ENCODE results near the gene SVEP1.
"Not testable (repeated sequence)": the region's sequence is repeated elsewhere in the genome, so short reads cannot be mapped to it uniquely, and the experiment has no call there.

Gene SVEP1

DNA sequence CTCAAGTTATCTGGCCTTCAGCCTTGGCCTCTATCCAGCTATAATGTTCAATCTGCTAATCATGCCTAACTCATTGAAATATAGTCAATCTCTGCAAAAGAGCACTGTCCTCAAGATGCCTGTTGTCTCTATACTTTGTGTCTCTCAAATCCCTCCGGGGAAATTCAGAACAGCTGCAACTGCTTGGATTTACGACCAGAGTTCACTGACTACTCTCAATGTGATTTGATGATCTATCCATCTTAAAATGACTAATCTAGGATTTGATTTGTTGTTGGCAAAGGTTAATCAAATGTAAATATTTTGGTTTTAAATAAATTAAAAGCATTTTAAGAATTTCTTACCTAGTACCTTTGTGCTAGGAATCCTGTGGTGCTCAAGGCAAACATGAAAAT is 40.9 kb downstream of the SVEP1 start:
- H3K27ac ChIP-seq (ENCODE audit: low read depth, low read length) = no peak overlapping the region
- H3K23ac ChIP-seq (ENCODE audit: low read length) = no peak overlapping the region
- H3K27me3 ChIP-seq (ENCODE audit: insufficient read depth, low read length, poor library complexity) = no peaks in the 10 kb centered on the region
- no peak overlapping the region for H2AK5ac ChIP-seq (ENCODE audit: low read length)
- no peak overlapping the region for H2BK120ac ChIP-seq (ENCODE audit: low read depth, low read length)
- no peak overlapping the region for H2BK5ac ChIP-seq (ENCODE audit: low read length)
- no peaks in the 10 kb centered on the region for H3K36me3 ChIP-seq (ENCODE audit: control insufficient read depth, insufficient read depth, low read length)
- H3K4me1 ChIP-seq (ENCODE audit: control insufficient read depth, low read depth, low read length) = peaks cover 3% of the 10 kb centered on the region
- no peak overlapping the region for H2BK15ac ChIP-seq (replicated peaks; ENCODE audit: low read depth)
- H3K9ac ChIP-seq (ENCODE audit: low read length) = no peak overlapping the region
- no peak overlapping the region for H4K5ac ChIP-seq (ENCODE audit: low read length)
- H3K4me3 ChIP-seq (ENCODE audit: low read length) = no peak overlapping the region
- H3K79me2 ChIP-seq (ENCODE audit: control insufficient read depth, insufficient read depth, low read length) = no peaks in the 10 kb centered on the region
- no peak overlapping the region for H3K4ac ChIP-seq (ENCODE audit: low read depth, low read length)
- H3K4me2 ChIP-seq (ENCODE audit: low read length) = no peak overlapping the region
- no peak overlapping the region for H3K56ac ChIP-seq (ENCODE audit: low read length)
- no peak overlapping the region for H3K18ac ChIP-seq (ENCODE audit: low read length)
- H4K8ac ChIP-seq (ENCODE audit: low read depth, low read length) = no peak overlapping the region
- no CpG with 5 or more reads among the region's 2 CpGs for WGBS (ENCODE audit: extremely low coverage, insufficient coverage, low lambda C conversion rate)
- DNase-seq = no peak
- no peaks in the 10 kb centered on the region for H3K79me1 ChIP-seq (ENCODE audit: low read length)

DNA sequence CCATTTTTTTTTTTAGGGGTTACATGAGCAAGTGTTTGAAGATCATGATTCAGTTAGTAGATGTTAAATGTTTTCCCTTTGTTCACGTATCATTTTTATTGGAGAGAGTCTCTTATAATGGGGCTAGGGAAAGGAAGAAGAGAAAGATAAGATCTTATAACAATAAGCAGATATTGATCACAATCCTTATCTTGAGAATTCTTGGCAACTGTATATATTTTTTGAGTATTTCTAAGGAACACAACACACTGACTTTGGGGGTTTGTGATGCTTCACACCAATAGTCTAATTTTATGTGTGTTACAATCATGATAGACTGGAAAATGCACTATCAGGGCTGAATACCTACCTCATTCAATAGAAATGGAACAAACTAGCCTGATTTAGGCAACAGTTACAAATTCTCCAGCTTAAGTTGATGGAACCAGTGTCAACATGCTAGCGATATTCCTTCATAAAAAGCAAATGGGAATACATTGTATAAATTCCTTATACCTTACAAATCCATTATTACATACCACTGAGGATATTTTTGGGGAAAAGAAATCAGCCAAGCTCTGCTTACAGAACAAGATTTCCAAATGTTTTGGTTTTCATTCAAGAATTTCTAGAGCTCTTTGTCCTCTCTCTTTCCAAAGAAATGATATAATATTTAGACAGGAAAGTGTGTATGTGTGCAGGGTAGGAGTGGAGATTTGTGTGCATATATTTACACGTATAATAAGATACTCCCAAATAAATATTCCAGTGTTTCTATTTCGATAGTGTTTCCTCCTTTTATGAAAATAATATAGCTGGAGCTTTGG is 41.5 kb downstream of the SVEP1 start:
- H3K27ac ChIP-seq (ENCODE audit: low read depth, low read length) = no peak overlapping the region
- no peak overlapping the region for H3K9ac ChIP-seq (ENCODE audit: low read length)
- DNase-seq = no peak
- H4K5ac ChIP-seq (ENCODE audit: low read length) = no peak overlapping the region
- no peak overlapping the region for H3K4me2 ChIP-seq (ENCODE audit: low read length)
- H2BK5ac ChIP-seq (ENCODE audit: low read length) = no peak overlapping the region
- no peak overlapping the region for H2BK15ac ChIP-seq (replicated peaks; ENCODE audit: low read depth)
- H3K79me2 ChIP-seq (ENCODE audit: control insufficient read depth, insufficient read depth, low read length) = no peaks in the 10 kb centered on the region
- no peak overlapping the region for H4K8ac ChIP-seq (ENCODE audit: low read depth, low read length)
- WGBS (ENCODE audit: extremely low coverage, insufficient coverage, low lambda C conversion rate) = no CpG with 5 or more reads among the region's 4 CpGs
- no peak overlapping the region for H2BK120ac ChIP-seq (ENCODE audit: low read depth, low read length)
- H3K56ac ChIP-seq (ENCODE audit: low read length) = no peak overlapping the region
- no peak overlapping the region for H3K4ac ChIP-seq (ENCODE audit: low read depth, low read length)
- H3K36me3 ChIP-seq (ENCODE audit: control insufficient read depth, insufficient read depth, low read length) = no peaks in the 10 kb centered on the region
- H3K23ac ChIP-seq (ENCODE audit: low read length) = no peak overlapping the region
- no peak overlapping the region for H3K4me3 ChIP-seq (ENCODE audit: low read length)
- H3K18ac ChIP-seq (ENCODE audit: low read length) = no peak overlapping the region
- no peaks in the 10 kb centered on the region for H3K27me3 ChIP-seq (ENCODE audit: insufficient read depth, low read length, poor library complexity)
- no peaks in the 10 kb centered on the region for H3K4me1 ChIP-seq (ENCODE audit: control insufficient read depth, low read depth, low read length)
- H3K79me1 ChIP-seq (ENCODE audit: low read length) = no peaks in the 10 kb centered on the region
- no peak overlapping the region for H2AK5ac ChIP-seq (ENCODE audit: low read length)

DNA sequence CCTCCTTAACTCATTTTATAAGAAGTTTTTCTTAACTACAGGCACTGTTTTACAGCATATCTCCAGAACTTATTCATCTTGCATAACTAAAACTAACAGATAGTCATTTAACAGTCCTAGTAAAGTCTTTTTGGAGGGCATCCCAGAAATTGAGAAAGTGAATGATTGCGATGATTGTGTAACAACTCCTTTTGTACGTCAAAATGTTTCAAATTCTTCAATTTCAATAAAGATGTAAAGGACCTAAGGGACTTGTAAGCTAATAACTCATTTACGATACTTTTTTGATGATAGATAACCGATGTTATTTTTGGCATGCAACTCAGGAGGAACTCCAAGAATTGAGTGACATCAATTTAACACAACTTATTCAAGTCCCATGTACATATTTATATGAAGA is 42.7 kb downstream of the SVEP1 start:
- Histone ChIP-seq H3K9ac (ENCODE audit: low read length) (no peak overlapping the region), H3K4me2 (ENCODE audit: low read length) (no peak overlapping the region), H3K23ac (ENCODE audit: low read length) (no peak overlapping the region), H2BK5ac (ENCODE audit: low read length) (no peak overlapping the region), H3K4me3 (ENCODE audit: low read length) (no peak overlapping the region), H3K4me1 (ENCODE audit: control insufficient read depth, low read depth, low read length) (no peaks in the 10 kb centered on the region), H4K5ac (ENCODE audit: low read length) (no peak overlapping the region), H3K27me3 (ENCODE audit: insufficient read depth, low read length, poor library complexity) (no peaks in the 10 kb centered on the region), H3K56ac (ENCODE audit: low read length) (no peak overlapping the region), H3K4ac (ENCODE audit: low read depth, low read length) (no peak overlapping the region), H2BK120ac (ENCODE audit: low read depth, low read length) (no peak overlapping the region), H4K8ac (ENCODE audit: low read depth, low read length) (no peak overlapping the region), H2AK5ac (ENCODE audit: low read length) (no peak overlapping the region), H3K79me1 (ENCODE audit: low read length) (no peaks in the 10 kb centered on the region), H3K36me3 (ENCODE audit: control insufficient read depth, insufficient read depth, low read length) (no peaks in the 10 kb centered on the region), H3K18ac (ENCODE audit: low read length) (no peak overlapping the region), H2BK15ac (replicated peaks; ENCODE audit: low read depth) (no peak overlapping the region), H3K27ac (ENCODE audit: low read depth, low read length) (no peak overlapping the region), H3K79me2 (ENCODE audit: control insufficient read depth, insufficient read depth, low read length) (no peaks in the 10 kb centered on the region)
- no peak for DNase-seq
- no CpG with 5 or more reads among the region's 4 CpGs for WGBS (ENCODE audit: extremely low coverage, insufficient coverage, low lambda C conversion rate)

DNA sequence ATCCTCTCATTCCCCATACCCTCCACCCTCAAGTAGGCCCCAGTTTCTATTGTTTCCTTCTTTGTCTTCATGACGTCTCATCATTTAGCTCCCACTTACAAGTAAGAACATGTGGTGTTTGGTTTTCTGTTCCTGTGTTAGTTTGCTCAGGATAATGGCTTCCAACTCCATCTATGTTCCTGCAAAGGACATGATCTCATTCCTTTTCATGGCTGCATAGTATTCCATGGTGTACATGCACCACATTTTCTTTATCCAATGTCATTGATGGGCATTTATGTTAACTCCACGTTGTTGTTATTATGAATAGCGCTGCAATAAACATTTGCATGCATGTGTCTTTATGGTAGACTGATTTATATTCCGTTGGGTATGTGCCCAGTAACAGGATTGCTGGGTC is 45.4 kb downstream of the SVEP1 start:
- not testable (repeated sequence) for H3K27ac ChIP-seq (ENCODE audit: low read depth, low read length); H2BK120ac ChIP-seq (ENCODE audit: low read depth, low read length); H3K79me1 ChIP-seq (ENCODE audit: low read length); H3K27me3 ChIP-seq (ENCODE audit: insufficient read depth, low read length, poor library complexity); H2BK5ac ChIP-seq (ENCODE audit: low read length); H3K36me3 ChIP-seq (ENCODE audit: control insufficient read depth, insufficient read depth, low read length); H4K5ac ChIP-seq (ENCODE audit: low read length); H3K56ac ChIP-seq (ENCODE audit: low read length); H3K9ac ChIP-seq (ENCODE audit: low read length); H3K18ac ChIP-seq (ENCODE audit: low read length); H3K23ac ChIP-seq (ENCODE audit: low read length); H3K4me3 ChIP-seq (ENCODE audit: low read length); H3K79me2 ChIP-seq (ENCODE audit: control insufficient read depth, insufficient read depth, low read length); DNase-seq; H3K4me1 ChIP-seq (ENCODE audit: control insufficient read depth, low read depth, low read length); H2AK5ac ChIP-seq (ENCODE audit: low read length); H4K8ac ChIP-seq (ENCODE audit: low read depth, low read length); H3K4me2 ChIP-seq (ENCODE audit: low read length); H3K4ac ChIP-seq (ENCODE audit: low read depth, low read length); H2BK15ac ChIP-seq (replicated peaks; ENCODE audit: low read depth)
- WGBS (ENCODE audit: extremely low coverage, insufficient coverage, low lambda C conversion rate) = no CpG with 5 or more reads among the region's 4 CpGs

DNA sequence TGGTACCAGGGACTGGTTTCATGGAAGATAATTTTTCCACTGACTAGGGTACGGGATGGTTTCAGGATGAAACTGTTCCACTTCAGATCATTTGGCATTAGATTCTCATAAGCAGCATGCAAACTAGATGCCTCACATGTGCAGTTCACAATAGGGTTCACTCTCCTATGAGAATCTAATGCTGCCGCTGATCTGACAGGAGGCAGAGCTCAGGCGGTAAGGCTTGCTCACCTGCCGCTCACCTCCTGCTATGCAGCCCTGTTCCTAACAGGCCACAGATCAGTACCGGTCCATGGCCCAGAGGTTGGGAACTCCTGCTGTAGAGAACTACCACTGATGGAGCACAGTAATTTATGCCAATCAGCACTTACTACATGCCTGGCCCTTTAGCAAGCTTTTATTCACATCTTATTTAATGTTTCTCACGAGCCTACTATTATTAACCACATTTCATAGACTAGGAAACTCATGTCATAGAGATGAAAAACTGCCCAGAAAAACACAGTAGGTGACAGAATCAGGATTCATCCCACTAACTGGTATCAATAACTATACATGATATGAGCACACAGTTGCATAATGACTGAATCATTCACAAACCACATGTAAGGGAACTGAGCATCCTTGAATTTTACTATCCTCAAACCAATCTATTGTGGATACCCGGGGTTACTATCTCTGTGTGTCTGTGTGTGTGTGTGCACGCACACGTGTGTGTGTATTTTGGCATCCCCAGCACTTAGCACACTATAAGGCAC is 46.5 kb downstream of the SVEP1 start:
- no peak overlapping the region for H3K4me2 ChIP-seq (ENCODE audit: low read length)
- H3K27ac ChIP-seq (ENCODE audit: low read depth, low read length) = no peak overlapping the region
- no peak overlapping the region for H2AK5ac ChIP-seq (ENCODE audit: low read length)
- H3K9ac ChIP-seq (ENCODE audit: low read length) = no peak overlapping the region
- no peaks in the 10 kb centered on the region for H3K36me3 ChIP-seq (ENCODE audit: control insufficient read depth, insufficient read depth, low read length)
- H2BK5ac ChIP-seq (ENCODE audit: low read length) = no peak overlapping the region
- no peaks in the 10 kb centered on the region for H3K4me1 ChIP-seq (ENCODE audit: control insufficient read depth, low read depth, low read length)
- no peak overlapping the region for H2BK15ac ChIP-seq (replicated peaks; ENCODE audit: low read depth)
- H4K8ac ChIP-seq (ENCODE audit: low read depth, low read length) = no peak overlapping the region
- no peak overlapping the region for H4K5ac ChIP-seq (ENCODE audit: low read length)
- H3K4ac ChIP-seq (ENCODE audit: low read depth, low read length) = no peak overlapping the region
- no CpG with 5 or more reads among the region's 9 CpGs for WGBS (ENCODE audit: extremely low coverage, insufficient coverage, low lambda C conversion rate)
- H2BK120ac ChIP-seq (ENCODE audit: low read depth, low read length) = no peak overlapping the region
- peak overlapping the region; percentile 51 for H3K18ac ChIP-seq (ENCODE audit: low read length)
- no peak overlapping the region for H3K56ac ChIP-seq (ENCODE audit: low read length)
- no peak overlapping the region for H3K4me3 ChIP-seq (ENCODE audit: low read length)
- no peaks in the 10 kb centered on the region for H3K79me1 ChIP-seq (ENCODE audit: low read length)
- DNase-seq = no peak
- H3K27me3 ChIP-seq (ENCODE audit: insufficient read depth, low read length, poor library complexity) = no peaks in the 10 kb centered on the region
- H3K23ac ChIP-seq (ENCODE audit: low read length) = no peak overlapping the region
- no peaks in the 10 kb centered on the region for H3K79me2 ChIP-seq (ENCODE audit: control insufficient read depth, insufficient read depth, low read length)

All from mesendoderm (in vitro differentiated cells).